Omental fat pad (tissue), 4 donors: ENCODE results near the gene ZNF433. TPM values are rescaled to one million over a fixed set of nuclear protein-coding genes. Genes with fewer than 3 reads are reported as not detected.

Experiments
- ATAC-seq: fragments of 150-250 bp; one replicate; pipeline ENCODE4 v1.9.1; 2016; ENCODE audit warnings: mild to moderate bottlenecking, moderate library complexity; ENCODE audit not compliant: low FRiP score
- DNase-seq: peaks from one replicate; pipeline ENCODE4 v3.0.0-alpha.2; 2019; ENCODE audit warnings: low spot score
- total RNA-seq, 4 donors: library from RNA; depleted of rRNA; stranded (reverse); fragments of >200 nt; gene quantifications; one replicate each; pipeline ENCODE4 v1.1.0, GENCODE V29; 2016
- TF ChIP-seq, protein P1 (sequence below), 3 donors: fragments of 450-650 bp; IDR thresholded peaks; one replicate each; pipeline ENCODE4 v1.5.1; 2016 to 2017; ENCODE audit warnings: antibody characterized with exemption in 3 of 3, mild to moderate bottlenecking in 3 of 3, moderate library complexity in 2 of 3

The ZNF433 gene
- total RNA-seq, 4 donors from 2014 or later: 3.2 to 5.2 (median 3.5) TPM

DNA sequence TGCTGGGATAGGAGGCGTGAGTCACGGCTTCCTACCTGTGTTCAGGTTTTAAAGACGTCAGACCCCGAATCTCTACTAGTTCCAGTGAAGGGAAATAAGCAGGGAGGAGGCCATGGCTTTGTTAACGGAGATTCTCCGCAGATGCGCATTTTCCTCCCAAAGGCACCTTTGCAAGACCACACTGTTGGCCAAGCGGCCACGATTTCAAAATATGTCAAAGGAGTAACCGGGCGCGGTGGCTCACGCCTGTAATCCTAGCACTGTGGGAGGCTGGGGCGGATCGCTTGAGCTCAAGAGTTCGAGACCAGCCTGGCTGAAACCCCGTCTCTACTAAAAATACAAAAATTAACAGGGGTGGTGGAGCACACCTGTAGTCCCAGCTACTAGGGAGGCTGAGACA, 48.7 kb downstream of the ZNF433 start:
- TF ChIP-seq, protein P1, sequence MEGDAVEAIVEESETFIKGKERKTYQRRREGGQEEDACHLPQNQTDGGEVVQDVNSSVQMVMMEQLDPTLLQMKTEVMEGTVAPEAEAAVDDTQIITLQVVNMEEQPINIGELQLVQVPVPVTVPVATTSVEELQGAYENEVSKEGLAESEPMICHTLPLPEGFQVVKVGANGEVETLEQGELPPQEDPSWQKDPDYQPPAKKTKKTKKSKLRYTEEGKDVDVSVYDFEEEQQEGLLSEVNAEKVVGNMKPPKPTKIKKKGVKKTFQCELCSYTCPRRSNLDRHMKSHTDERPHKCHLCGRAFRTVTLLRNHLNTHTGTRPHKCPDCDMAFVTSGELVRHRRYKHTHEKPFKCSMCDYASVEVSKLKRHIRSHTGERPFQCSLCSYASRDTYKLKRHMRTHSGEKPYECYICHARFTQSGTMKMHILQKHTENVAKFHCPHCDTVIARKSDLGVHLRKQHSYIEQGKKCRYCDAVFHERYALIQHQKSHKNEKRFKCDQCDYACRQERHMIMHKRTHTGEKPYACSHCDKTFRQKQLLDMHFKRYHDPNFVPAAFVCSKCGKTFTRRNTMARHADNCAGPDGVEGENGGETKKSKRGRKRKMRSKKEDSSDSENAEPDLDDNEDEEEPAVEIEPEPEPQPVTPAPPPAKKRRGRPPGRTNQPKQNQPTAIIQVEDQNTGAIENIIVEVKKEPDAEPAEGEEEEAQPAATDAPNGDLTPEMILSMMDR (IDR thresholded peaks at IDR 0.05): no peak
- DNase-seq (no peak), ATAC-seq (no peak)

DNA sequence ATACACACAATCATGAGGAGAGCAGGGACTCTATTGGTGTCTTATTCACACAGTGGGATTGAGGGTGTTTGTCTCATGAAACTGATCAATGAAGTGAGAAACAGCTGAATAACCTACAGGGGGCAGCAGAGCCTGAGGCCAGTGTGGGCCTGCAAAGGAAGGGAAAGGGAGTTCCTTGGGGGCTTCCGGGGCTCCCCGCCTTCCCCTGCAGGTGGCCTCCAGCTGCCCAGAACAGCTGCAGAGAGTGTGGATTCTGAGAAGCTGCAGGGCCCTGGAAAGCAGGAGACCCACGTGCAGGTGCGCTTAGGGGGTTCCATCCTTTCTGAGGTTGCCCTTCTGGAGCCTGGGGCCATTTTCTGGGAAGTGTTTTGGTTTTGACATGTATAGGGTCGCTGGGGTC, 50.5 kb downstream of the ZNF433 start:
- DNase-seq (no peak), ATAC-seq (no peak)
- TF ChIP-seq, protein P1 (IDR thresholded peaks at IDR 0.05): no peak

DNA sequence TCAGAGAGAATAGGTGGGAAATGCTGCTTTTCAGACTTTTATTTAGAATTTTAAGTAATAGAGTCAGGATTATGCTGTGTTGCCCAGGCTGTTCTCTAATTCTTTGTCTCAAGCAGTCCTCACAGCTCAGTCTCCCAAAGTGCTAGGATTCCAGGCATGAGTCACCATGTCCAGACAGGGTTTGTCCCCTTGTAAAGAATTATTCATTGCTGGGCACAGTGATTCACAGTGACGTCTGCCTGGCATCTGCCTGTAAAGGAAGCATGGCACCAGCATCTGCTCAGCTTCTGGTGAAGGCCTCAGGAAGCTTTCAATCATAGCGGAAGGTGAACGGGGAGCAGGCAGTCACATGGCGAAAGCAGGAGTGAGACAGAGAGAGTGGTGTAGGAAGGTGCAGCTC, 53.0 kb downstream of the ZNF433 start:
- ATAC-seq (no peak), DNase-seq (no peak)
- TF ChIP-seq, protein P1 (IDR thresholded peaks at IDR 0.05): no peak

DNA sequence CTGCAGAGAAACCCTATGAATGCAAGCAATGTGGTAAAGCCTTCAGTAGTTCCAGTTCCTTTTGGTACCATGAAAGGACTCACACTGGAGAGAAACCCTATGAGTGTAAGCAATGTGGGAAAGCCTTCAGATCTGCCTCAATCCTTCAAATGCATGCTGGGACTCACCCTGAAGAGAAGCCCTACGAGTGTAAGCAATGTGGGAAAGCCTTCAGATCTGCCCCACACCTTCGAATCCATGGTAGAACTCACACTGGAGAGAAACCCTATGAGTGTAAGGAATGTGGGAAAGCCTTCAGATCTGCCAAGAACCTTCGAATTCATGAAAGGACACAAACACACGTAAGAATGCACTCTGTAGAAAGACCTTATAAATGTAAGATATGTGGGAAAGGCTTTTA, 56.0 kb downstream of the ZNF433 start:
- TF ChIP-seq, protein P1 (IDR thresholded peaks at IDR 0.05): no peak
- ATAC-seq (no peak), DNase-seq (no peak)

DNA sequence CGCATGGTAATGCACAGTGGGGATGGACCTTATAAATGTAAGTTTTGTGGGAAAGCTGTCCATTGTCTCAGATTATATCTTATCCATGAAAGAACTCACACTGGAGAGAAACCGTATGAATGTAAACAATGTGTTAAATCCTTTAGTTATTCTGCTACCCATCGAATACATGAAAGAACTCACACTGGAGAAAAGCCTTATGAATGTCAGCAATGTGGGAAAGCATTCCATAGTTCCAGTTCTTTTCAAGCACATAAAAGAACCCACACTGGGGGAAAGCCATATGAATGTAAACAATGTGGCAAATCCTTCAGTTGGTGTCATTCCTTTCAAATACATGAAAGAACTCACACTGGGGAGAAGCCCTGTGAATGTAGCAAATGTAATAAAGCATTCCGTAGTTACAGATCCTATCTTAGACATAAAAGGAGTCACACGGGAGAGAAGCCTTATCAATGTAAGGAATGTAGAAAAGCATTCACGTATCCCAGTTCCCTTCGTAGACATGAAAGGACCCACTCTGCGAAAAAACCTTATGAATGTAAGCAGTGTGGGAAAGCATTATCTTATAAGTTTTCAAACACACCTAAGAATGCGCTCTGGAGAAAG, 56.9 kb downstream of the ZNF433 start:
- DNase-seq (no peak), ATAC-seq (no peak)
- TF ChIP-seq, protein P1 (IDR thresholded peaks at IDR 0.05): no peak

DNA sequence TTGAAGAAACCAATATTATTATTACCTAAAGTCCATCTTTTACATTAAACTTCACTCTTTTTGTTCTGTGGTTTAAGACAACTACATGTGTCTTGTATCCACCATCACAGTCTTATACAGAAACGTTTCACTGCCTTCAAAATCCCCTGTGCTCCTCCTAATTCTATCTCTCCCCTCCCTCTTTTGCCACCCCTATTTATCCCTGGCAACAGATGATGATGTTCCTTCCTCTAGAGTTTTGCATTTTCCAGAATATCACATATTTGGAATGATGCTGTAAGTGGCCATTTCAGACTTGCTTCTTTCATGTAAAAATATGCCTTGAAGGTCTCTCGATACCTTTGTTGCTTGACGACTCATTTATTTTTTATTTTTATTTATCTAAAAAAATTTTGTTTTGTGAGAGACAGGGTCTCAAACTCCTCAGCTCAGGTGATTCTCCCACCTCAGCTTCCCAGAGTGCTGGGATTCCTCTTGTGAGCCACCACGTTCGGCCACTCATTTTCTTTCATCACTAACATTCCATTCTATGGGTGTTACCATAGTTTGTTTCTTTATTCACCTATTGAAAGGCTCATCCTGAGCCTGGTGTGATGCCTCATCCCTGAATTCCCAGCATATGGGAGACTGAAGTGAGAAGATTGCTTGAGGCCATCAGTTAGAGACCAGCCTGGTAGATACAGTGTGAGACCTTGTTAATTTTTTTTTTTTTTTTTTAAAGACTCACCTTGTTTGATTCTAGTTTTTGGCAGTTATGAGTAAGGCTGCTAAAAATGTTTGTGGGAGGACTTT, 62.3 kb downstream of the ZNF433 start:
- DNase-seq (no peak), ATAC-seq (no peak)
- TF ChIP-seq, protein P1 (IDR thresholded peaks at IDR 0.05): no peak

DNA sequence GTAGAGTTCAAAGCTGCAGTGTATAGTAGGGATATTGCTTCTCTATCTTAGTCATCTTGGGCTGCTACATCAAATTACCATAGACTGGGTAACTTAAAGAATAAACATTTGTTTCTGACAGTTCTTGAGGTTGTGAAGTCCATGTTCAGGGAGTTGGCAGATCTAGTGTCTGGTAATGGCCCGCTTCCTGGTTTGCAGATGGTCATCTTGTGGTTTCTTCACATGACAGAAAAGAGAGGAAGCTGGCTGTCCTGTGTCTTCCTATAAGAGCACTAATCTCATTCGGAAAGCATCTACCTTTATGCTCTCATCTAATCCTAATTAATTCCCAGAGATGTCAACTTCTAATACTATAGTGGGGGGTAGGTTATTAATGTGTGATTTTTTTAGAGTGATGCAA, 64.4 kb downstream of the ZNF433 start:
- TF ChIP-seq, protein P1 (IDR thresholded peaks at IDR 0.05): no peak
- no peak for DNase-seq
- ATAC-seq: no peak
